CD4-positive, alpha-beta T cell (primary cell): ENCODE data around the gene SERPINA10. TPM values are rescaled to one million over a fixed set of nuclear protein-coding genes. Genes with fewer than 3 reads are reported as not detected.

Experiments
- ATAC-seq: fragments of 200-7000 bp; cut with Tn5 transposase; one replicate; pipeline ENCODE4 v1.10.0; 2022; ENCODE audit warnings: mild to moderate bottlenecking; ENCODE audit not compliant: poor library complexity
- CTCF ChIA-PET: fragments of 350-600 bp; sonication (Branson Sonifier 250); formaldehyde crosslinking; loops from one replicate; lab custom pipeline; 2021; ENCODE audit warnings: antibody characterized with exemption, inconsistent platforms; lab: Charles Lee
- POLR2A ChIA-PET: fragments of 350-600 bp; sonication (Branson Sonifier 250); formaldehyde crosslinking; loops from one replicate; lab custom pipeline; 2021; ENCODE audit warnings: antibody characterized with exemption, inconsistent platforms; lab: Charles Lee
- DNase-seq, 14 experiments: peaks; one replicate each; pipeline ENCODE4 v3.0.0-alpha.2; 2013 to 2020; ENCODE audit warnings: mixed read lengths in 2 of 14
- H3K27ac ChIP-seq, 2 donors: one replicate each; pipeline versions ENCODE4 v1.5.1 to v1.7.0; 2013; ENCODE audit warnings: low read length in 2 of 2, low read depth in 1 of 2, mild to moderate bottlenecking in 1 of 2
- H3K27me3 ChIP-seq, 2 experiments: 1 replicate in 1 of 2; 2 replicates in 1 of 2; pipeline versions ENCODE4 v1.6.1 to v1.7.0; 2013; ENCODE audit warnings: low read length in 2 of 2, control low read depth in 1 of 2, mild to moderate bottlenecking in 1 of 2, moderate library complexity in 1 of 2; ENCODE audit not compliant: insufficient read depth in 2 of 2, control insufficient read depth in 1 of 2
- H3K36me3 ChIP-seq: one replicate; pipeline ENCODE4 v1.6.1; 2013; ENCODE audit warnings: low read length, control low read depth; ENCODE audit not compliant: insufficient read depth
- H3K4me1 ChIP-seq: one replicate; pipeline ENCODE4 v1.6.1; 2013; ENCODE audit warnings: low read length, control low read depth; ENCODE audit not compliant: insufficient read depth
- H3K4me3 ChIP-seq: one replicate; pipeline ENCODE4 v1.5.1; 2013; ENCODE audit warnings: mild to moderate bottlenecking, low read length, moderate library complexity
- H3K9me3 ChIP-seq, 2 experiments: 1 replicate in 1 of 2; 2 replicates in 1 of 2; pipeline versions ENCODE4 v1.6.1 to v1.7.0; 2013; ENCODE audit warnings: low read length in 2 of 2, mild to moderate bottlenecking in 2 of 2, control low read depth in 1 of 2, moderate library complexity in 1 of 2; ENCODE audit not compliant: control insufficient read depth in 1 of 2, insufficient read depth in 1 of 2
- H3K27ac Mint-ChIP-seq: one replicate; pipeline ENCODE4 v1.8.0; 2020; ENCODE audit warnings: mixed read lengths
- H3K27me3 Mint-ChIP-seq: one replicate; pipeline ENCODE4 v1.8.0; 2021; ENCODE audit warnings: mixed read lengths
- H3K36me3 Mint-ChIP-seq: one replicate; pipeline ENCODE4 v1.8.0; 2021; ENCODE audit warnings: low read depth, mixed read lengths
- H3K4me1 Mint-ChIP-seq: one replicate; pipeline ENCODE4 v1.8.0; 2021; ENCODE audit warnings: low read depth, mixed read lengths
- H3K4me3 Mint-ChIP-seq: one replicate; pipeline ENCODE4 v1.8.0; 2020; ENCODE audit warnings: mild to moderate bottlenecking, mixed read lengths
- H3K9me3 Mint-ChIP-seq: one replicate; pipeline ENCODE4 v1.8.0; 2020; ENCODE audit warnings: mixed read lengths
- CTCF ChIP-seq: fragments of 200-600 bp; IDR thresholded peaks from one replicate; pipeline ENCODE4 v1.8.0; 2022; ENCODE audit warnings: antibody characterized with exemption, mild to moderate bottlenecking
- intact Hi-C, 2 experiments: fragments of 100-400 bp; cut with DNase I in 1 of 2; cut with micrococcal nuclease in 1 of 2; formaldehyde crosslinking; loops; one replicate each; pipeline versions ENCODE4 v1.15.1 to v1.9.0; 2023 to 2025; cut with DNase I, micrococcal nuclease
- total RNA-seq, 174 experiments: library from RNA in 2 of 174; stranded (reverse) in 2 of 174; gene quantifications; one replicate each; pipeline ENCODE4 v1.2.3 and lab custom pipeline; 2021 to 2026

The SERPINA10 gene
- total RNA-seq, 2 experiments from 2014 or later = not detected

GRCh38 chr14:94295360-94296180 is 2.5 kb upstream of the SERPINA10 start:
- peaks cover 11% of the 10 kb centered on the region for H3K27me3 Mint-ChIP-seq
- intact Hi-C loops = no loop called here
- Histone ChIP-seq H3K36me3 (no peaks in the 10 kb centered on the region), H3K4me1 (no peaks in the 10 kb centered on the region), H3K27ac (no peak overlapping the region), H3K4me3 (no peak overlapping the region), H3K9me3 (peaks cover 0 to 8% of the 10 kb centered on the region in 2 experiments), H3K27me3 (peaks cover 0 to 2% of the 10 kb centered on the region in 2 experiments)
- POLR2A ChIA-PET = no interaction called here
- H3K4me1 Mint-ChIP-seq = no peaks in the 10 kb centered on the region
- TF ChIP-seq CTCF = no peak
- CTCF ChIA-PET = no interaction called here
- ATAC-seq (no peak), DNase-seq (no peak)
- H3K4me3 Mint-ChIP-seq = no peak overlapping the region
- no peaks in the 10 kb centered on the region for H3K36me3 Mint-ChIP-seq
- H3K9me3 Mint-ChIP-seq = no peaks in the 10 kb centered on the region
- H3K27ac Mint-ChIP-seq = no peak overlapping the region

GRCh38 chr14:94293578-94293924 is 483 bp upstream of the SERPINA10 start:
- H3K27ac Mint-ChIP-seq = no peak overlapping the region
- no peak overlapping the region for H3K4me3 Mint-ChIP-seq
- H3K4me1 ChIP-seq = no peaks in the 10 kb centered on the region

DNA sequence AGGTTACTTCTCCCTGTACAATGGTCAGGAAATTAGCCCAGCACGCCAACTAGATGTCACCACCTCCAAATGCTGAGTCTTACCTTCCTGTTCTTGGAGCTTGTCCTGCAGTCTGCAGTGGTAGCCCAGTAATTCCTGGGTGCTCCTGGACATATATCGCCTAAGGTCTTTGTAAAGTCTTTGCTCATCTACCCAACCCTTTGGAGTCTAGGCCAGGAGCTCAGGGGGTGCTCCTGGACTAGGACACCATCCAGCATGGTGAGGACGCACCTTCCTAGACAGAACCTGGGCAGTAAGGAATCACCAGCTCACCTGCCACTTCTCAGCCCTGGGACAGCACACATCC is 569 bp downstream of the SERPINA10 start:
- Histone ChIP-seq H3K9me3 (peaks cover 0 to 8% of the 10 kb centered on the region in 2 experiments), H3K36me3 (no peaks in the 10 kb centered on the region), H3K4me3 (no peak overlapping the region), H3K27me3 (peaks cover 0 to 5% of the 10 kb centered on the region in 2 experiments), H3K27ac (no peak overlapping the region), H3K4me1 (no peaks in the 10 kb centered on the region)
- no peak for TF ChIP-seq CTCF
- Mint-ChIP-seq H3K4me3 (no peak overlapping the region), H3K27ac (no peak overlapping the region), H3K36me3 (no peaks in the 10 kb centered on the region), H3K4me1 (no peaks in the 10 kb centered on the region), H3K27me3 (peaks cover 5% of the 10 kb centered on the region), H3K9me3 (no peaks in the 10 kb centered on the region)
- ChIA-PET POLR2A (no interaction called here), CTCF (no interaction called here)
- no peak for DNase-seq
- intact Hi-C loops = no loop called here
- no peak for ATAC-seq

More at GRCh38 chr14:94293578-94293924, 483 bp upstream of the SERPINA10 start:
- DNase-seq (no peak), ATAC-seq (no peak)
- ChIA-PET CTCF (no interaction called here), POLR2A (no interaction called here)
- TF ChIP-seq CTCF = no peak
- H3K36me3 ChIP-seq = no peaks in the 10 kb centered on the region
- no peak overlapping the region for H3K4me3 ChIP-seq
- H3K27me3 ChIP-seq = peaks cover 0 to 7% of the 10 kb centered on the region in 2 experiments
- Mint-ChIP-seq H3K4me1 (no peaks in the 10 kb centered on the region), H3K36me3 (no peaks in the 10 kb centered on the region), H3K9me3 (no peaks in the 10 kb centered on the region), H3K27me3 (peaks cover 11% of the 10 kb centered on the region)
- H3K9me3 ChIP-seq = peaks cover 0 to 8% of the 10 kb centered on the region in 2 experiments
- intact Hi-C loops = no loop called here
- H3K27ac ChIP-seq = no peak overlapping the region
